Smooth muscle cell (in vitro differentiated cells): ENCODE measurements around the gene MACROD2. TPM values are rescaled to one million over a fixed set of nuclear protein-coding genes. Genes with fewer than 3 reads are reported as not detected.

ENCODE experiments used
- DNase-seq: peaks from one replicate; lab custom pipeline; 2025; ENCODE audit not compliant: unreplicated experiment; lab: John Stamatoyannopoulos, UW
- H2AFZ ChIP-seq: fragments of 200-600 bp; sonication (generic); 2 replicates; pipeline ENCODE4 v1.6.0; 2016; ENCODE audit warnings: antibody characterized with exemption, low read depth, mild to moderate bottlenecking
- H3F3A ChIP-seq: fragments of 200-600 bp; sonication (generic); 2 replicates; pipeline ENCODE4 v1.6.0; 2017; ENCODE audit warnings: antibody characterized with exemption, low read depth
- H3K27ac ChIP-seq: fragments of 200-600 bp; sonication (generic); 2 replicates; pipeline ENCODE4 v1.5.1; 2016; ENCODE audit warnings: low read depth, mild to moderate bottlenecking
- H3K27me3 ChIP-seq: fragments of 200-600 bp; sonication (generic); 2 replicates; pipeline ENCODE4 v1.6.1; 2016; ENCODE audit warnings: low read depth, mild to moderate bottlenecking
- H3K36me3 ChIP-seq: fragments of 200-600 bp; sonication (generic); 2 replicates; pipeline ENCODE4 v1.5.1; 2016; ENCODE audit warnings: low read depth
- H3K4me1 ChIP-seq: fragments of 200-600 bp; sonication (generic); 2 replicates; pipeline ENCODE4 v1.5.1; 2016; ENCODE audit warnings: low read depth
- H3K4me2 ChIP-seq: fragments of 200-600 bp; sonication (generic); 2 replicates; pipeline ENCODE4 v1.6.0; 2016; ENCODE audit warnings: mild to moderate bottlenecking
- H3K4me3 ChIP-seq: fragments of 200-600 bp; sonication (generic); 2 replicates; pipeline ENCODE4 v1.5.1; 2016; ENCODE audit warnings: mild to moderate bottlenecking
- H3K79me2 ChIP-seq: fragments of 200-600 bp; sonication (generic); 2 replicates; pipeline ENCODE4 v1.6.0; 2016; ENCODE audit warnings: low read depth, mild to moderate bottlenecking
- H3K9ac ChIP-seq: fragments of 200-600 bp; sonication (generic); 2 replicates; pipeline ENCODE4 v1.6.0; 2016; ENCODE audit warnings: low read depth
- H3K9me3 ChIP-seq: fragments of 200-600 bp; sonication (generic); replicated peaks from 2 replicates; pipeline ENCODE4 v1.5.1; 2016; ENCODE audit warnings: low read depth
- H4K20me1 ChIP-seq: fragments of 200-600 bp; sonication (generic); 2 replicates; pipeline ENCODE4 v1.6.0; 2016; ENCODE audit warnings: low read depth
- CTCF ChIP-seq: fragments of 200-600 bp; sonication (generic); IDR thresholded peaks from 2 replicates; pipeline ENCODE4 v1.5.1; 2017; ENCODE audit warnings: borderline replicate concordance, mild to moderate bottlenecking, antibody characterized with exemption; ENCODE audit not compliant: insufficient read depth, poor library complexity, severe bottlenecking
- WGBS: methylation state at CpG from one replicate; pipeline ENCODE4 v1.1.7; 2016; ENCODE audit warnings: low lambda C conversion rate; 5-methylcytosine and 5-hydroxymethylcytosine counted together
- polyA plus RNA-seq: library from polyadenylated mRNA; unstranded; fragments of >200 nt; fragmentation: Nextera tagmentation; extraction: Ambion mirVana; gene quantifications from 2 replicates; pipeline ENCODE4 v1.2.1, GENCODE V29; 2016
- total RNA-seq: library from RNA; depleted of rRNA; stranded (reverse); fragments of >200 nt; gene quantifications from 2 replicates; pipeline ENCODE4 v1.2.3, GENCODE V29; 2014

Gene MACROD2
- total and polyA plus RNA-seq, 2 experiments from 2014 or later: 0.04 to 0.32 TPM

- Histone ChIP-seq H3K27me3 (no peaks in the 10 kb centered on the region), H3K4me3 (no peak overlapping the region), H3K4me1 (no peaks in the 10 kb centered on the region), H3K36me3 (no peaks in the 10 kb centered on the region), H3K9ac (no peak overlapping the region), H3K4me2 (no peak overlapping the region), H3F3A (no peaks in the 10 kb centered on the region), H3K27ac (no peak overlapping the region), H2AFZ (peak overlapping the region; percentile 41), H3K9me3 (no peaks in the 10 kb centered on the region), H4K20me1 (no peaks in the 10 kb centered on the region), H3K79me2 (no peaks in the 10 kb centered on the region)
- TF ChIP-seq CTCF: no peak
- WGBS: 56% methylated on average over 1 of the region's 1 CpG
- DNase-seq: no peak
These were observed 617.1 kb downstream of the MACROD2 start for GRCh38 chr20:14612391-14612790.

GRCh38 chr20:14616003-14616402 lies 620.7 kb downstream of the MACROD2 start:
- Histone ChIP-seq H3K27me3 (no peaks in the 10 kb centered on the region), H3K4me1 (peaks cover 5% of the 10 kb centered on the region), H3K27ac (no peak overlapping the region), H3K4me3 (no peak overlapping the region), H3K9ac (no peak overlapping the region), H3K36me3 (no peaks in the 10 kb centered on the region), H3F3A (no peaks in the 10 kb centered on the region), H3K4me2 (no peak overlapping the region), H2AFZ (no peak overlapping the region), H3K9me3 (no peaks in the 10 kb centered on the region), H4K20me1 (no peaks in the 10 kb centered on the region), H3K79me2 (no peaks in the 10 kb centered on the region)
- WGBS: 94% methylated on average over 3 of the region's 3 CpGs
- DNase-seq: no peak
- TF ChIP-seq CTCF: no peak

DNA sequence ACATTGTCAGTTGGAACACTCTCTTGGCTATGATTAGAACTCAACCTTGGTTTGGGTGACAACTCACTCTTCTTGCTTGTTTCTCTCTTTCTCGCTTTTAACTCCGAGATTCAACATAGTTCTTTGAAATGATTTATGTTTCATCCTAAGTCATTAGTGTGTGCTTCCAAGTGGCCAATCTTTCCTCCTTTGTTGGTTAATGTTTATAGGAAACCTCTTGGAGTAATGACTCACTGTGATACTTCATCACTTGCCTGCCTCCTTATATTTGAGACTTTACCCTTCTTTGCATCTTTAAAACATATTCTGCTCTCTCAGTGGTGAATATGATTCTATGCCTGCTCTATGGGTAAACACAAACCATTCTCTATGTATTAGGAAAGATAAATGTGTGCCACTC lies 621.8 kb downstream of the MACROD2 start:
- no peak for DNase-seq
- Histone ChIP-seq H3K79me2 (no peaks in the 10 kb centered on the region), H3F3A (no peaks in the 10 kb centered on the region), H3K36me3 (no peaks in the 10 kb centered on the region), H3K4me1 (peaks cover 5% of the 10 kb centered on the region), H3K27ac (no peak overlapping the region), H3K27me3 (no peaks in the 10 kb centered on the region), H3K9me3 (no peaks in the 10 kb centered on the region), H4K20me1 (no peaks in the 10 kb centered on the region), H2AFZ (no peak overlapping the region), H3K4me3 (no peak overlapping the region), H3K4me2 (no peak overlapping the region), H3K9ac (no peak overlapping the region)
- WGBS: 51% methylated on average over 2 of the region's 2 CpGs
- no peak for TF ChIP-seq CTCF

DNA sequence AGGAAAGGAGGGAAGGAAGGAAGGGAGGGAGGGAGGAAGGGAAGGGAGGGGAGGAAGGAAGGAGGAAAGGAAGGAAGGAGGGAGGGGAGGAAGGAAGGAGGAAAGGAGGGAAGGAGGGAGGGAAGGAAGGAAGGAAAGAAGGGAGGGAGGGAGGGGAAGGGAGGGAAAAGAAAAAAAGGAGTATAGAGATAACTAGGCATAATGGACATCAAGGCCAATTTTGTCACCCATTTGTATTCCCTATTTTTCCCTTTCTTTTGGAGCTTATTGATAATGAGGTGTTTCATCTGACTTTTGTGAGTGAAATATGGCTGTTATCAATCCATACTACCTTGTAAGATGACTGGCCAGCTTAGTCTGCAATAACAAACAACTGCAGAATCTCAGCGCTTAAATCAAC lies 624.1 kb downstream of the MACROD2 start:
- TF ChIP-seq CTCF: no peak
- no peak overlapping the region for H3K27ac ChIP-seq
- WGBS: 100% methylated on average over 1 of the region's 1 CpG

More for the DNA sequence above, 624.1 kb downstream of the MACROD2 start:
- Histone ChIP-seq H3K36me3 (no peaks in the 10 kb centered on the region), H3K9me3 (no peaks in the 10 kb centered on the region), H2AFZ (no peak overlapping the region), H4K20me1 (no peaks in the 10 kb centered on the region), H3K4me2 (no peak overlapping the region), H3K4me1 (peaks cover 5% of the 10 kb centered on the region), H3K4me3 (no peak overlapping the region), H3K79me2 (no peaks in the 10 kb centered on the region), H3F3A (no peaks in the 10 kb centered on the region), H3K27me3 (no peaks in the 10 kb centered on the region), H3K9ac (no peak overlapping the region)
- no peak for DNase-seq
